Stimulated activated CD4-positive, alpha-beta T cell treated with anti-CD3 and anti-CD28 coated beads, Interleukin-2, amount 100 ng/mL, for 4 hours (primary cell): ENCODE measurements around the gene PASK.

Experiments used
- DNase-seq: peaks from one replicate; pipeline ENCODE4 v3.0.0-alpha.2; 2020; ENCODE audit warnings: low read depth

Gene PASK

DNA sequence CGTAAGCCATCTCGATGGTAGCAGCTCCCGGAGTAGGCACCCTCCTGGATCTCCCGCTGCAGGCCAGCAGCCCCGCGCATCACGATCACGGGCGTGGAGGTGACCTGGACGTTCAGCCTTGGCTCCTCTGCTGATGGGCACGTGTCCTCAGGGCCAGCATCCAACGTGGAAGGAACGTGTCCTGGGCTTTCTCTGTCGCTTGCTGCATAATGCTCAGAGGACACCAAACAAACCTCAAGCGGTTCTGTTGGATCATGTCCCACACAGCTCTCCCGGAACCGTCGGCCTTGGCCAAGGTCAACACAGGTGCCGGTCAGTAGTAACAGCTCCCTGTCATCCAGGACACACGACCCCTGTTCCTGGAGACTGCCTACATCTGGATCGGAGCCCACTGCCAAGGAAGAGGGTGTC is 23.1 kb downstream of the PASK start:
- no peak for DNase-seq

DNA sequence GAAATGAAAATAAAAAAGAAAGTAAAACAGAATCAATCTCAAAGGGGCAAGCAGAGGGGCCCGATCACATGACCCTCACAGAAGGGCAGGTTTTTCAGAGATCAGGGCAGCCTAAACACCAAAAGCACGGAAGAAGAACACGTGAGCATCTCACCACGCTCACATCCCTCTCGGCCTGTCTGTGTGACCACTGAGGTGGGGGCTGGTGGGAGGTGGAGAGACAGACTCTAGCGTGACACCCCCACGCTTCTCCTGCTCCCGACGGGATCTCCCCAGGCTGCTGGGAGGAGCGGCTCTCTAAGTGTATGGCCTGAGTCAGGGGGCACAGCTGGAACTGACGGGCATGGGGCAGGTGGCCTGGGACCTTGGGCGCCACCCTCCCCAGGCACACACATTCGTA is 23.6 kb downstream of the PASK start:
- DNase-seq, result no peak

DNA sequence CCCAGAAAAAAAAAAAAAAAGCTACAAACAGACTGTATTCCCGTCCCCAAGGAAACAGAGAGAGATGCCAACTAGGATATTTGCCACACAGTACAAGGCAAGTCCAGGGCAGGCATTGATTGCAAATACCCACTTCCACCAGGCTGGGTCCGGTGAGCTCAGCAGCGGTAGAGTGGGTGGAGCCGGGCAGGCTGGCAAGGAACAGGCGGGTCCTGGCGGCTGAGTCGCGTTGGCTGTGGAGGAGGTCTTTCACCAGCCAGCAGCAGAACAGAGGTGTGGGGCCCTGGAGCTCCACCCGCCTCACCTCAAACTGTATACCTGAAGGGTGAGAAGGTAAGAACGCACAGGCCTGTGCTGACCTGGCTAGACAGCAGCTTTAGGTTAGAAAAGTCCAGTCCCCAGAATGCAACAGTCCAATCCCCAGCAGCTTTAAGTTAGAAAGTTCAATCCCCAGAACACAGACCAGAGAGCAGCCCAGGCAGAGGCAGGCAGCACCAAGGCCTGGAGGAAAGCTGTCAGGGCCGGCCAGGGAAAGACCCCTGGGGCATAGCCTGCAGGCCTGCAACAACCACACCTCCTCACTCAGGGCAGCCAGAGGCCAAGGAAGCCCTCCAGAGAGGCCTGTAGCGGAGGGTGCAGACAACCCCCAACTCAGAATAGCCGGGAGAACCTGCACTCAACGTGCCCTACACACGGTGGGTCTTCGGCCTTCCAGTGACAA is 25.3 kb downstream of the PASK start:
- DNase-seq, result no peak

DNA sequence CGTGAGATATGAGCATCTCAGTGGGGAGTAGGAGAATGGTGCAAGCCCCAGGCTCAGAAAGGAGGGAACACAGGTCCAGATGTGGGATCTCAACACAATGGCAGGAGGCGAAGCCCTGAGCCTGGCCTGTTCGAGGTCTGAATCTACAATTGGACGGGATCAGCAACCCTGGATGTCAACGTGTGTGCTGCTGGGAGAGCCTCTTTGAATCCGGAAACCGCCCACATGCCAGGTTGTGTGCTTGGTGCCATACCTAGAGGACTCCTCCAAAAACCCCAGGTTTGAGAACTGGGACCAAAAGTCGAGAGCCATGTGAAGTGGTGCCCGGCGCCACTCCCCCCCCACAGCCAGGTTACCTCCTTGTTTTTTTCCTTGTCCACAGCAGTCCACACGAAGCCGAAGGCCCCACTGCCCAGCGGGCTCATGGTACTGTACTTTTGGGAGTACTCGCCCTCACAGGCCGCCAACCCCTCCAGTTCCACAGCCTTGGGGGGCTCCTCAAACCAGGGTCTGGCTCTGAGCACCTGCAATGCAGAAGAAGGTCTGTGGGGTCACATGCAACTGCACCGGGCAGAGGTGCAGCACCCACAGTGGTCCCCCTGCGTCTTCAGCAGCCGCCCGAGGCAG is 26.8 kb downstream of the PASK start:
- no peak for DNase-seq

DNA sequence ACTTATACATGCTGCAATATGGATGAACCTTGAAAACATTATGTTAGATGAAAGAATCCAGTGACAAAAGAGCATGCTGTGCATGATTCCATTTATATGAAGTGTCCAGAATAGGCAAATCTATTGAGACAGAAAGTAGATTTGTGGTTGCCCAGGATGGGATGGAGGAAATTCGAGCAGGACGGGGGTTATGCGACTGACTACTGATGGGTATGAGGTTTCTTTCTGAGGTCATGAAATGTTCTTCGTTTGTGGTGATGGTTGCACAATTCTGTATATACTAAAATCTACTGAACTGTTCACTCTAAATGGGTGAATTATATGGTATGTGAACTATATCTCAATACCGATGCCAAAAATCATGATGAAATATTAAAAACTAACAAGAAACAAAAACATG is 28.3 kb downstream of the PASK start:
- no peak for DNase-seq

DNA sequence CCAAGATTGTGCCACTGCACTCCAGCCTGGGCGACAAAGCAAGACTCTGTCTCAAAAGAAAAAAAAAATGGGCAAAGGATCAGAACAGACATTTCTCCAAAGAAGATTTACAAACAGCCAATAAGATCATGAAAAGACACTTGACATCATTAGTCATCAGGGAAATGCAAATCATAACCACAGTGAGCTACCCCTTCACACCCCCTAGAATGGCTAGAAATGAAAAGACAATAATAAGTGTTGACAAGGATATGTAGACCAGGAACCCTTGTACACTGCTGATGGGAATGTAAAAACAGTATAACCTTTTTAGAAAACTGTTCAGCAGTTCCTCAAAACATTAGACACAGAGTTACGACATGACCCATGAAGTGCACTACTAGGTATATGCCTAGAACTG is 28.8 kb downstream of the PASK start:
- no peak for DNase-seq

DNA sequence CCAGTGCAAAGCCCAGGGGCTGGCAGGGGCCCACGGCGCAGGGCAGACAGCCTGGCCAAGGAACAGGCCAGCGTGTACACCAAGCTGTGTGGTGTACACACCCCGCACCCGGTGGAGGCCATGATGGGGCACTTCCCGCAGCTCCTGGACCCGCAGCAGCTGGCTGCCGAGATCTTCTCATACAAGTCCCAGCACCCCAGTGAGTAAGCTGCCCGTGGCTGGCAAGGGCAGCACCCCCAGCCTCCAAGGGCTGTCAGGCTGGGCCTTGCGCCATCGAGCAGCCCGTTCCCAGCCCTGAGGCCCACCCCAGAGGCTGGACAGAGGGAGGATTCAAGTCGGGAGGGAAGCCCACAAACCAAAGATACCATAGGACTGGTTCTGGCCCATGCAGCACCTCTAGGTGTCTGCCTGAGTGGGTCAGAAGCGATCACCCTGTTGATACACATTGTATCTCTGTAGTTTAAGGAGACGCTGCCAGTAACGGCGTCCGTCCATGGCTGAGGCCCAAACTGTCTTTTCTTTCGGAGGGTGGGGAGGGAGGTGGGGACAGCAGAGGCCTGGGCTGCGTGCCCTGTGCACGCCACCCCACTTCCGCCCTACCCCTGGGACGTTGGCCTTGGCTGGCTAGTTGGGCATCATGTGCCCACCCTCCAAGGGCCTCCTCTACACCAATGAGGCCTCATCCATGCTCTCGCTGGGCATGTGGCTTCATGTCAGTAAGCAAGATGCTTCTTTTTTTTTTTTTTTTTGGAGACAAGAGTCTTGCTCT is 30.4 kb downstream of the PASK start:
- DNase-seq, result no peak

DNA sequence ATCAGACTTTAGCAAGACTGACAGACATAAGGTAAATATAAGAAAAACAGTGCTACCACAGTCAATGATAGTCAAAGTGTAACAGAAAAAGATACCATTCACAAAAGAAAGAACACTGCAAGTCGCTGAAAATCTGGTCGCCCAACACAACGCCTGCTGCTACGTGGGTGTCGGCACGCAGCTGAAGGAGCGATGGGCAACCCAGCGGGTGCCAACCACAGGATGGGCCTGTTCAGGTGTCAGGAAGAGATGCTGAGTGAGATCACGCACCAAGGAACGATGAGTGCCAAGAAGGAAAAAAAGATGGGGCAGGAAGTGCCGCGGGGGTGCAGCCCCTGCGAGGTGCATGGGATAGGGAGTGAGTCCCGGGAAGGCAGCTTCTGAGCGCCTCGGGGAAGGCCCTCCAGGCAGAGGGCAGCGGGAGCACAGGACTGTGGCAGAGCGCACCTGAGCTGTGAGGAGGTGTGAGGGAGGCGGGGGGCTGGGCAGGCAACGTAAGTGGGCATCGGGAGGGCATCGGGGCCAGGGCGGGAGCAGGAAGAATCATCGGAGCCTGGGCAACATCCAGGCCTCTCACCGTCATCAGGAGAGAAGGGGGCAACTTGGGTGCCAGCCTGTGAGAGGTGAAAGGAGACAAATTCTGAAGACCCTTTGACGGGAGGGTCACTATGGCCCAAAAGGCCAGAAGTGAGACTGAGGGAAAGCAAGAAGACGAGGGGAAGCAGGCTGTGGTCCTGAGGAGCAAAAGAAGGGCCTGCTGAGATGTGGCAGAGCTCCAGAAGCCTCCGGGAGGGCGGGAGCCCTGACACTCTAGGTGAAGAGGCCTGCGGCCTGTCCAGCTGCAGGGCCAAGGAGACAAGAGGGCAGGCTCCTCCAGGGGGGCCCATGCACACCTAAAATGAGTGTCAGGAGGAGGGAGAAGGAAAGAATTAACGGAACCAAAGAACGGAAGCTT is 32.4 kb downstream of the PASK start:
- no peak for DNase-seq

DNA sequence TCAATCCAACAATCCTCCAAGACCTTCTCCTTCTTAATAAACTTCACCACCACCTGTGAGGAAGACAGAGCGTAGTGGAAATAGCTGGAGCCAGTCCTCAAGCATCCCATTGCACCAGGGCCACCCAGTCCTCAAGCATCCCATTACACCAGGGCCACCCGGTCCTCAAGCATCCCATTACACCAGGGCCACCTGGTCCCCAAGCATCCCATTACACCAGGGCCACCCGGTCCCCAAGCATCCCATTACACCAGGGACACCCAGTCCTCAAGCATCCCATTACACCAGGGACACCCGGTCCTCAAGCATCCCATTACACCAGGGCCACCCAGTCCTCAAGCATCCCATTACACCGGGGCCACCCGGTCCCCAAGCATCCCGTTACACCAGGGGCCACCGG is 33.9 kb downstream of the PASK start:
- DNase-seq, result no peak

DNA sequence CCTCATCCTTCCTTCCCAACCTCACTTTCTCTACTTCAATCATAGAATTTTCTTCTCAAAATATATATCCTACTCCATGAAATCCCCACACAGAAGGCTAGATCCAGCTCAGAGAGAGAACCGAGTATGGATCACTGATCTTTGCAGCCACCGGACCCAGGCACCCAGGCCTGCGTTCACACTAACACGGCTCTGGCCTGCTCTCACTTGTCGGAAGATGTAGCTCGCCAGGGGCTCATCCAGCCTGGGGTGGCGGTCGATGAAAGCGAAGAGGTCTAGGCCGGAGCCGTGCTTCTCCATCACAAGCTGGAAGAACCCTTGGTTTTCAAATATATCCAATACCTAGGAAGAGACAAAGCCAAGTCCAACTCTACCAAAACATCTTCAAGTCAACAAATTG is 34.4 kb downstream of the PASK start:
- no peak for DNase-seq

DNA sequence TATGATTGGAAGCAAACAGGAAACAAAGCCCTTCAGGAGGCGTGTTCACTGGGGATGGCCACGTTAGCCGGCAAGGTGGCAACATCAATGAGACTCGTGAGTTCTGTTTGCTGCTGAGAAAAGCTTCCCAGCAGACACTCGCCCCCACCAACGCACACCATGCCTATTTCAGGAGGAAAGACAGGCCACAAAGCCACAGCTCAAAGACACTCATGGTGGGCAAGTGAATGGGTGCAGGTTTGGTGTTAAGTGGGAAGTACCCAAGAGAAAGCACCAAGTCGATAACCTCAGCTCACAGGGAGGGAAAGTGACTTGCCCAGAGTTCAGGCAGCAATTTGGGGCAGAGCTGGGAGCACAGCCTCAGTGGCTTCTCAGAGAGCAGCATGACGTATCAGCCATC is 36.7 kb downstream of the PASK start:
- DNase-seq, result no peak

DNA sequence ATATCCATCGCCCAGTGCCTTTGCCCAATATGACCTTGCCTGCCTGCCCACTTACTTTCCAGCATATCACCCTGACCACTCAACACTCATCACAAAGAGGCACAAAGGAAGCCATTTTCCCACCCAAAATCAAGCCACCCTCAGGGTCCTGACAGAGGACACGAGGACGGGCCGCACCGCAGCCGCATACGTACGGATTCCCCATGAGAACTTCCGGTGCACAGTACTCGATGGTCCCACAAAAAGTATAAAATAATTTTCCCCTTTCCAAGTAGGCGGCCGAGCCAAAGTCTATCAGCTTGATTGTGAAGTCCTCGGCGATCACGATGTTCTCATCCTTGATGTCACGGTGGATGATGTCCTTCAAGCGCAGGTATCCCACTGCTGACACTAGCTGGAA is 37.2 kb downstream of the PASK start:
- DNase-seq, result no peak

DNA sequence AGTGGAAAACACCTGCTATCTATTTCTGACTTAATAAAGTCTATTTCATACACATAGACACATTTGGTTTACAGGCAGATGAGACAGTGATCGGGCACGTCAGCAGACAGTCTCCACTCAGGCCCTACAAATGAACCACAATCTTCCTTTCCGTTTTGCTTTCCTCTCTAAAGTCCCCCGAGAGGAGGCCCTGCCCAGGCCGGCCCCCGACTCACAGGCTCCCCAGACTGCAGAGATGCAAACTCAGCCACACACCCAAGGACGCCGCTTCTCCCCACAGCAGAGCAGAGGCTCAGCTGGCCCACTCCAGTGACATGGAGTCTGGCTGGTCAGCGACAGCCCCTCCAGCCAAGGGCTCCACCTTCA is 37.8 kb downstream of the PASK start:
- no peak for DNase-seq

DNA sequence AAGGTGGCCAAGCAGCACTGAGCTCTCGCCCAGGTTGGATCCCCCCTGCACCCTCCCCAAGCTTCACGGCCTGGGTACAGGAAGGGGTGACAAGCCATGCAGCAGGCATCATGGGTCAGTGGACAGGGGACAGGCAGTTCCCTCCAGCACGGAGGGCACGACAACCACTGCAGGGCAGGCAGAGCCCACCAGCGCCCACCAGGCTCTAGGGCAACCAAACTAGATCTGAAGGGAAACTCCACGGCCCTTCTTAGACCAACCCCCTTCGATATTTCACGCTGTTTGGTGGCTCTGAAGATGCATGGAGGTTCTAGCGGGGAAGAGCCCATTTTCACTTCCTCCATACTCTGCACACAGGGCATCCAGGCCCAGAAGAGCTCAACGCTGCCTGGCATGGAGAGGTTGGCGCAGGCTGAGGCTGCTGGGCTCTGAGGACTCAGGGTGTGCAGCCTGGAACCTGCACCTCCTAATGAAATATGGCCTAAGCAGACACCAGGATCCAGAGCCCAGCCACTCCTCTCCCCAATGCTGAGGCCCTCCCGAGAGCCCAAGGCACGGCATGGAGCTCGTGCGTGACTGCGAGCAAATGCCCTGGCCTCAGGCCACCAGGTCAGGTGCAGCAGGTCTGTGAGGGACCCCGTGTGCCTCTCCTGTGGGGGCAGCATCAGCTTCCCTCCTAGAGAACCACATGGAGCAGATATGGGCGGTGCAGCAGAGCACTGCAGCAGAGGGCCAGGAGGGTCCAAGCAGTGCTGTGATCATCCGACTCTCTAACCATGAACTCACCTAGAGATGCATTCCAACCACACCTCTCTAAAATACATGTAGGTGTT is 38.4 kb downstream of the PASK start:
- DNase-seq, result no peak

DNA sequence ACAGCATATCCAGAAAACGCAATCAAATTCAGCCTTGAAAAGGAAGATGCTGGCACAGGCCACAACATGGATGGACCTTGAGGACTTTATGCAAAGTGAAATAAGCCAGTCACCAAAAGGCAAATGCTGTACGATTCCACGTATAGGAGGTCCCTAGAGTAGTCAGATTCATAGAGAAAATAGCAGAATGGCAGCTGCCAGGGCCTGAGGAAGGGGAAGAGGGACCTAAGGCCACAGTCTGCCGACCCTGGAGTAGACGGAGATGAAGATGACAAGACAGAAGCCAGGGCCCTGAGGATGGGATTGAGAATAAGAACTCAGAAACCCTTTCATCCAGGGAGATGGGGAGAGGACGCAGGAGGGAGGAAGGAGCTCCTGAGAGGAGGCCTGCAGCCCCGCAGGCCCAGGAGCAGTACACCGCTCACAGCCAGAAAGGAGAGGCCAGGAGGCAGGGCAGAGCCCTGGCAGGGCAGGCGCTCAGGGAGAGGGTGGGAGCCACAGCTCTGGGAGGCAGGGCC is 39.1 kb downstream of the PASK start:
- no peak for DNase-seq

DNA sequence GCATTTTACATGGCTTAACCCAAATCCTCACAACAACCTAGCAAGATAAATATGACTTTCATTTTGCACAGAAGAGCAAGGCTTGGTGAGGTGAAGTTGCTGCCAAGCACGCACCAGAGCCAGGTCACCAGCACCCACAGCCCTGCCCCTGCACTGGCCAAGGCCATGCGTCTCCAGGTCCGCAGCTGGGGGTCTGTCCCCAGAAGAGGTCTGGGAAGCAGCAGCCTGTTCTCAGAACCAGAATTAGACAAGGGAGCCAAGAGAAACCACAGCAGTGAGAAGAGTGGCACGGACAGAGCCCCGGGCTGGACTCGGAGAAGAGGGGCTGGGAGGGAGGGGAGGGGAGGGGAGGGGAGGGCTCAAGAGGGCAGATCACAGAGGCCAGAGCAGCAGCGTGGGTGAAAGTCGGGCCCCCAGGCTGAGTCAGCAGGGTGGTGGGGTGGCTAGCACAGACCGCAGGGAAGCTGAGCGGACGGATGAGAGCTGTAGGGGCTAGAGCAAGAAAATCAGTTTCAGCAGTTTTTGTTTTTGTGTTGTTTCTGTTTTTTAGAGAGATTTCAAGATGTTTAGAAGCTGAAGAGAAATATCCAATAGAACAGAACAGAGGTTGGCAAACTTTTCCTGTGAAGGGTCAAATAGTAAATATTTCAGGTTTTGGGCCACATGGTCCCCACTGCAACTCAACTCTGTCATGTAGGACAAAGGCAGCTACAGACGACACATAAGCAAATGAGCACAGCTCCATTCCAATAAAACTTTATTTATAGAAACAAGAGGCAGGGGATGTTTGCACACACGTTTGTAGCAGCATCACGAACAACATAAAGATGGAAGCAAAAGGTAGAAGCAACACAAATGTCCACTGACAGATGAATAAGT is 39.8 kb downstream of the PASK start:
- no peak for DNase-seq

DNA sequence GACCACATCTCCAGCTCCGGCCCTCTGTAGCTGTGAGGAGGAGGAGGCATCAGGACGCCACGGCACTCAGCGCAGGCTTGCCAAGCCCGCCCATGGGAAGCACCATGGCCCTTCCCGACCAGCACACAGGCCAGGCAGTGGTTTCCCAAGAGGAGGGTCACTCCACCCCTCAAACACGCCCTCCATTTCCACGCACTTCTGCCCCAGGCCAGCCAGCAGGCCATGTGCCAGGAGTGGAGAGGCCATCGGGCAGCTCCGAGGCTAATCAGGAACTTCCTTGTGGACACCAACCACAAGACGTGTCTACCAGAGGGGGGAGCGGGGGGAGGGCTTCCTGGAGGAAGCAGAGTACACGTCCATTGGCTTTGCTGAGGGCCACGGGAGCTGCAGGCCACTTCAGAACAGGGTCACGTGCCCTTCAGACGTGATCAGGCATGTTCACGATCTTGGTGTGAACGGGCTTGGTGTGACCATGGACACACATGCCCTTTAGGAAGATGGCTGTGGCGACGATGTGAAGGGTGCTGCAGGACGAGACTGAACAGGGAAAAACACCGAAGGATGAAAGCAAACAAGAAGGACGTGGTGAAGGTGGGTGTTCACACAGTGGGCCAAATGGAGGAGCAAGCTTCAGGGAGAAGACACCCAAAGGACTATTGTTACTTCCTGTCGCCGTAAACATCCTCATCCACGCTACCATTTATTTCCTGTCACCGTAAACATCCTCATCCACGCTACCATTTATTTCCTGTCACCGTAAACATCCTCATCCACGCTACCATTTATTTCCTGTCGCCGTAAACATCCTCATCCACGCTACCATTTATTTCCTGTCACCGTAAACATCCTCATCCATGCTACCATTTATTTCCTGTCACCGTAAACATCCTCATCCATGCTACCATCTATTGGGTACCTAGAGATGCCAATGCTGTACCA is 40.7 kb downstream of the PASK start:
- no peak for DNase-seq

DNA sequence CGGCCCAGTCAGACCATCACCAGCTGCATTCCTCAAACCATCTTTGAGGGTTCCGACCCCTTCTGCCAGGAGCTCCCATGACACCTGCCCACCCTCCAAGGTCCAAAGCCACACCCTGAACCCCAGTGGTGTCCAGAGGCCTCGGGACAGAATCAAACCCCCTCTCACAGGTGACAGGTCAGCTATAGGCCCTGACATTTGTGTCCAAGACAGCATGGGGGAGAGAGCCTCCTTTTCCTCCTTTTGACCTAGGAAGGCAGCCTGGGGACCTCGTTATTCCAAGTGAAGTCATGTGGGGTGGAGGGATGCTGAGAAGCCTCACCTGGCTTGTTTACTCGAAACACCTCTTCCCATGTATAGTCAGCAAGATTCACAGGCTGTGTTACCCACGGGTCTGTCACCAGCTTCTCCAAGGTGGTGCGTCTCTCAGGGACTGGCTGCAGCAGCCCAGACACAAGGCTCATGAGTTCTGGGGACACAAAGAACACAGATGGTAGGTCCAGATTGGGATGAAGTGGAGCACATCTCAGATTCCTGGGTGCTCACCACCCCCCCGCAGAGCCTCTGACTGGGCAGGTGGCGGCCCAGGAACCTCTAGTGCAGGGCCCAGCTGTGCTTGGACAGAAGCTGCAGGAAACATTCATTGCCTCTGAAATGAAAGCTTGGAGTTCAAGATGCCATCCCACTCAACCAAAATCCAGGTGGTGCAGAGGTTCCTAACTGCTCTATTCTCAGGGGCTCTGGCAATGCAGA is 42.1 kb downstream of the PASK start:
- no peak for DNase-seq
